HepG2 (cell line): Measurements from ENCODE around the gene KCNH1. TPM values are rescaled to one million over a fixed set of nuclear protein-coding genes. Genes with fewer than 3 reads are reported as not detected.

Experiments used
- ATAC-seq: fragments of 200-7000 bp; cut with Tn5 transposase; 3 replicates; pipeline ENCODE4 v1.9.1; 2020; ENCODE audit warnings: mild to moderate bottlenecking, moderate library complexity
- BruUV-seq: library from RNA; stranded (reverse); fragments of 400-500 nt; replicated peaks from 2 replicates; lab custom pipeline; 2021; lab: Mats Ljungman, UMichigan
- CTCF ChIA-PET: fragments of 300-600 bp; formaldehyde crosslinking; extraction: SDS; loops from one replicate; lab custom pipeline; 2021; ENCODE audit warnings: low total read pairs, inconsistent platforms, low intra/inter-chr PET ratio; lab: Yijun Ruan, JAX
- POLR2A ChIA-PET: fragments of 350-600 bp; sonication (Branson Sonifier 250); formaldehyde crosslinking; loops from one replicate; lab custom pipeline; 2020; ENCODE audit warnings: antibody characterized with exemption, inconsistent platforms; lab: Yijun Ruan, JAX
- DNase-seq: peaks from one replicate; pipeline ENCODE4 v3.0.0-alpha.2; 2015; ENCODE audit warnings: low spot score
- FAIRE-seq: peaks from 3 replicates; lab custom pipeline; 2011; peaks lifted over from hg19 to GRCh38; lab: Jason Lieb, UNC
- H2AFZ ChIP-seq: one replicate; pipeline ENCODE4 v1.6.1; 2011; ENCODE audit warnings: low read length, inconsistent platforms
- H3K27ac ChIP-seq: fragments of 300-600 bp; 3 replicates; pipeline ENCODE4 v1.8.0; 2011; ENCODE audit warnings: mixed run types, mild to moderate bottlenecking, mixed read lengths, low read length, inconsistent platforms; ENCODE audit not compliant: insufficient read depth; ENCODE audit errors: extremely low read length
- H3K27me3 ChIP-seq, 2 experiments: fragments of 200-600 bp in 1 of 2; 2 replicates in 1 of 2; 3 replicates in 1 of 2; pipeline versions ENCODE4 v1.6.0 to v1.8.0; 2011; ENCODE audit warnings: low read length in 2 of 2, mild to moderate bottlenecking in 2 of 2, moderate library complexity in 2 of 2, inconsistent platforms in 1 of 2; ENCODE audit not compliant: insufficient read depth in 2 of 2, control insufficient read depth in 1 of 2
- H3K36me3 ChIP-seq, 2 experiments: fragments of 200-600 bp in 1 of 2; replicated peaks in 1 of 2; 2 replicates in 1 of 2; 3 replicates in 1 of 2; pipeline versions ENCODE4 v1.5.1 to v1.8.0; 2011; ENCODE audit warnings: low read length in 2 of 2, inconsistent platforms in 1 of 2; ENCODE audit not compliant: insufficient read depth in 2 of 2, control insufficient read depth in 1 of 2
- H3K4me1 ChIP-seq: 2 replicates; pipeline ENCODE4 v1.5.1; 2012; ENCODE audit warnings: low read length, inconsistent platforms; ENCODE audit not compliant: insufficient read depth
- H3K4me2 ChIP-seq: 2 replicates; pipeline ENCODE4 v1.6.0; 2011; ENCODE audit warnings: low read depth, low read length, inconsistent platforms
- H3K4me3 ChIP-seq, 3 experiments: fragments of 200-600 bp in 1 of 3; sonication (generic), shearing (Covaris generic) in 1 of 3; replicated peaks in 1 of 3; 2 replicates each; pipeline ENCODE4 v1.5.1; 2011 to 2016; ENCODE audit warnings: low read length in 3 of 3, inconsistent platforms in 2 of 3, low read depth in 2 of 3, mild to moderate bottlenecking in 2 of 3, control low read depth in 1 of 3, mixed read lengths in 1 of 3; ENCODE audit not compliant: insufficient read depth in 1 of 3
- H3K79me2 ChIP-seq: one replicate; pipeline ENCODE4 v1.6.1; 2011; ENCODE audit warnings: low read length, inconsistent platforms; ENCODE audit not compliant: insufficient read depth
- H3K9ac ChIP-seq: 2 replicates; pipeline ENCODE4 v1.6.0; 2011; ENCODE audit warnings: mild to moderate bottlenecking, low read depth, low read length, inconsistent platforms; ENCODE audit not compliant: insufficient read depth
- H3K9me3 ChIP-seq: 2 replicates; pipeline ENCODE4 v1.5.1; 2012; ENCODE audit warnings: mild to moderate bottlenecking, low read length
- H4K20me1 ChIP-seq: 2 replicates; pipeline ENCODE4 v1.6.0; 2011; ENCODE audit warnings: inconsistent platforms, mild to moderate bottlenecking, low read length, moderate library complexity; ENCODE audit not compliant: insufficient read depth
- CBX1 ChIP-seq: IDR thresholded peaks from one replicate; pipeline ENCODE4 v1.6.1; 2016; ENCODE audit warnings: antibody characterized with exemption, low read depth
- GABPB1 ChIP-seq: IDR thresholded peaks from 2 replicates; pipeline ENCODE4 v1.6.1; 2016; ENCODE audit warnings: mild to moderate bottlenecking, missing genetic modification reagents, moderate library complexity, missing compliant biosample characterization
- JUN ChIP-seq: sonication (generic); formaldehyde crosslinking; IDR thresholded peaks from 2 replicates; pipeline ENCODE4 v1.4.0; 2020; ENCODE audit warnings: mild to moderate bottlenecking, missing genetic modification reagents
- JUNB ChIP-seq: sonication (generic); formaldehyde crosslinking; IDR thresholded peaks from 2 replicates; pipeline ENCODE4 v1.8.0; 2022; ENCODE audit warnings: missing genetic modification reagents, mild to moderate bottlenecking, borderline replicate concordance
- MAFF ChIP-seq: IDR thresholded peaks from 2 replicates; pipeline ENCODE4 v1.6.1; 2011; ENCODE audit warnings: low read depth, low read length, improper control_type of control experiment
- NR1H2 ChIP-seq: sonication (generic); formaldehyde crosslinking; IDR thresholded peaks from 2 replicates; pipeline ENCODE4 v1.8.1; 2022; ENCODE audit warnings: low read depth, missing genetic modification reagents, borderline replicate concordance
- SOX6 ChIP-seq, 2 experiments: fragments of 450-650 bp in 1 of 2; sonication (generic) in 1 of 2; formaldehyde crosslinking in 1 of 2; IDR thresholded peaks; 2 replicates each; pipeline versions ENCODE4 v1.4.0 to v1.6.1; 2017 to 2020; ENCODE audit warnings: antibody characterized with exemption in 1 of 2, mild to moderate bottlenecking in 1 of 2, missing genetic modification reagents in 1 of 2
- SP140L ChIP-seq: sonication (generic); formaldehyde crosslinking; IDR thresholded peaks from 2 replicates; pipeline ENCODE4 v1.4.0; 2020; ENCODE audit warnings: missing genetic modification reagents, borderline replicate concordance
- ZNF225 ChIP-seq: sonication (generic); formaldehyde crosslinking; IDR thresholded peaks from 2 replicates; pipeline ENCODE4 v1.4.0; 2020; ENCODE audit warnings: mild to moderate bottlenecking, missing genetic modification reagents
- ZNF329 ChIP-seq: sonication (generic); formaldehyde crosslinking; IDR thresholded peaks from 2 replicates; pipeline ENCODE4 v1.9.0; 2021; ENCODE audit warnings: low read depth, mild to moderate bottlenecking, missing genetic modification reagents
- WGBS: methylation state at CpG from one replicate; pipeline ENCODE4 v1.1.6; 2017; ENCODE audit warnings: low lambda C conversion rate; 5-methylcytosine and 5-hydroxymethylcytosine counted together
- in situ Hi-C: cut with HindIII; loops from 2 replicates; pipeline ENCODE4 v1.10.0; 2017; ENCODE audit warnings: low pct_unique_long_range_greater_than_20kb; ENCODE audit not compliant: extremely low pct_ligation_motif_present
- intact Hi-C: fragments of 100-400 bp; cut with micrococcal nuclease; formaldehyde crosslinking; loops from one replicate; pipeline ENCODE4 v1.10.0; 2022; ENCODE audit not compliant: unreplicated experiment
- polyA plus RNA-seq, 8 experiments: library from polyadenylated mRNA; depleted of rRNA in 3 of 8; stranded (reverse) in 7 of 8; unstranded in 1 of 8; fragments of >200 nt; fragmentation: Illumina TruSeq in 4 of 8; extraction: Trizol in 4 of 8; gene quantifications; 2 replicates each; pipeline versions ENCODE4 v1.2.1 to v1.2.3, GENCODE V29; 2011 to 2016; ENCODE audit warnings: low read depth in 4 of 8, missing spikeins in 1 of 8, mixed read lengths in 1 of 8; ENCODE audit not compliant: insufficient read depth in 1 of 8
- total RNA-seq, 5 experiments: library from RNA; depleted of rRNA; stranded (reverse); fragments of >200 nt; fragmentation: Illumina TruSeq; extraction: Trizol; gene quantifications; 2 replicates each; pipeline ENCODE4 v1.2.3, GENCODE V29; 2016; ENCODE audit warnings: low read depth in 1 of 5
- TF ChIP-seq, protein P1 (sequence below): sonication (generic); formaldehyde crosslinking; IDR thresholded peaks from 2 replicates; pipeline ENCODE4 v1.5.1; 2020; ENCODE audit warnings: missing genetic modification reagents, mild to moderate bottlenecking, borderline replicate concordance
- TF ChIP-seq, protein P2 (sequence below): sonication (generic); formaldehyde crosslinking; IDR thresholded peaks from 2 replicates; pipeline ENCODE4 v1.4.0; 2020; ENCODE audit warnings: missing genetic modification reagents

Gene KCNH1
- total and polyA plus RNA-seq, 2 of the 13 experiments (the other 11 are each of a cell fraction or from before 2014, with no cell fraction given): not detected

DNA sequence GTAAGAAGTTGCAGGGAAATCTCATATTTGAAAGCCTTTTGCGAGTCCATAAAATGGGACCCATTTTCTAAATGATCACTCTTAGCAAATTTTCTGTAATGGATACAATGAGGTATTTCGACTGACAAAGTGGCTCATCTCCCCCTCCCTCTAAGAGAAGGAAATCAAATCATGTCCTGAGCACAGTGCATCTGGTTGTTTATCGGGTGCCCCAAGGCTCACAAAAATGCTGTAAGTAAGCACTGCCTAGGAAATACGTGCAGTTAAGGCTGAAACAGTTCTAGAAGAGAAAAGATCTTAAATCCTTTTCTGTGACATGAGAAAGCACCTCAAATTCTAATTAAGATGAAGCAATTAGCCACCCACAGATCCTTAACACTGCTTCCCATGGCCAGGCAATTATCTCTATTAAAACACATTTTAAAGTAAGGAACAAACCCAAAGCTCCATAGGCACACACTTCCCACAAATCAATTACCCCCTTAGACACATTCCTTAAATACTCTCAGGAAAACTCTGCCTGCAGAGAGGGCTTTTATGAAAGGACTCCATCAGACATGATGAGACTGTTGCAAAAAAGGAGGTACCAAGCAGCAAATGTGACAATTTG is 216.3 kb downstream of the KCNH1 start:
- 22% methylated on average over 4 of the region's 4 CpGs for WGBS
- CTCF ChIA-PET: no interaction called here
- Histone ChIP-seq H3K4me2 (no peak overlapping the region), H3K4me1 (no peaks in the 10 kb centered on the region)
- TF ChIP-seq, protein P1, sequence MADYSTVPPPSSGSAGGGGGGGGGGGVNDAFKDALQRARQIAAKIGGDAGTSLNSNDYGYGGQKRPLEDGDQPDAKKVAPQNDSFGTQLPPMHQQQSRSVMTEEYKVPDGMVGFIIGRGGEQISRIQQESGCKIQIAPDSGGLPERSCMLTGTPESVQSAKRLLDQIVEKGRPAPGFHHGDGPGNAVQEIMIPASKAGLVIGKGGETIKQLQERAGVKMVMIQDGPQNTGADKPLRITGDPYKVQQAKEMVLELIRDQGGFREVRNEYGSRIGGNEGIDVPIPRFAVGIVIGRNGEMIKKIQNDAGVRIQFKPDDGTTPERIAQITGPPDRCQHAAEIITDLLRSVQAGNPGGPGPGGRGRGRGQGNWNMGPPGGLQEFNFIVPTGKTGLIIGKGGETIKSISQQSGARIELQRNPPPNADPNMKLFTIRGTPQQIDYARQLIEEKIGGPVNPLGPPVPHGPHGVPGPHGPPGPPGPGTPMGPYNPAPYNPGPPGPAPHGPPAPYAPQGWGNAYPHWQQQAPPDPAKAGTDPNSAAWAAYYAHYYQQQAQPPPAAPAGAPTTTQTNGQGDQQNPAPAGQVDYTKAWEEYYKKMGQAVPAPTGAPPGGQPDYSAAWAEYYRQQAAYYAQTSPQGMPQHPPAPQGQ (CRISPR knock-in tag): no peak
- TF ChIP-seq SOX6 (IDR thresholded peaks at IDR 0.05) (no peak), SOX6 (CRISPR knock-in tag; IDR thresholded peaks at IDR 0.05) (no peak), MAFF (no peak), JUN (CRISPR knock-in tag) (no peak), NR1H2 (CRISPR knock-in tag) (no peak), ZNF329 (CRISPR knock-in tag) (no peak), GABPB1 (CRISPR knock-in tag) (no peak), ZNF225 (CRISPR knock-in tag) (no peak), JUNB (CRISPR knock-in tag) (no peak), SP140L (no peak), CBX1 (no peak)
- TF ChIP-seq, protein P2, sequence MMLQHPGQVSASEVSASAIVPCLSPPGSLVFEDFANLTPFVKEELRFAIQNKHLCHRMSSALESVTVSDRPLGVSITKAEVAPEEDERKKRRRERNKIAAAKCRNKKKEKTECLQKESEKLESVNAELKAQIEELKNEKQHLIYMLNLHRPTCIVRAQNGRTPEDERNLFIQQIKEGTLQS (CRISPR knock-in tag): no peak
- TF ChIP-seq, all 625 proteins: peak for 0
- no peak overlapping the region for H3K27ac ChIP-seq
- FAIRE-seq (no peak), DNase-seq (no peak), ATAC-seq (no peak)
- H4K20me1 ChIP-seq: no peaks in the 10 kb centered on the region
- no peaks in the 10 kb centered on the region for H3K9me3 ChIP-seq
- in situ Hi-C loops: no loop called here
- no peak overlapping the region for H3K9ac ChIP-seq
- H3K4me3 ChIP-seq: no peak overlapping the region
- H3K27me3 ChIP-seq: no peaks in the 10 kb centered on the region
- H2AFZ ChIP-seq: no peak overlapping the region
- intact Hi-C loops: no loop called here
- no peaks in the 10 kb centered on the region for H3K79me2 ChIP-seq
- no TSS peak for BruUV-seq
- POLR2A ChIA-PET: no interaction called here
- no peaks in the 10 kb centered on the region for H3K36me3 ChIP-seq
